ENCODE data around the gene HTRA1. TPM values are rescaled to one million over a fixed set of nuclear protein-coding genes. Genes with fewer than 3 reads are reported as not detected.

Gene HTRA1
- 50.2 to 65.4 TPM (median 53.2 TPM) in 5 replicates for total RNA-seq (2022; extraction: Qiagen RNA extraction)

GRCh38 chr10:122461367-122461728 is at the start of gene HTRA1:
Gene HTRA1 (plus strand): TSS chr10:122461553. CDS start chr10:122461653, 100 bp downstream.

GRCh38 chr10:122454603-122455080 is 6.7 kb upstream of the HTRA1 start, which contains the start of gene ARMS2:
Gene ARMS2 (plus strand): TSS chr10:122454653. CDS start chr10:122454728, 75 bp downstream.

GRCh38 chr10:122560279-122560804 is 99.0 kb downstream of the HTRA1 start, which contains the start of gene DMBT1:
Gene DMBT1 (plus strand): TSS chr10:122560754. CDS start chr10:122560771, 17 bp downstream.

Other genes starting within 250 kb of the HTRA1 start
- gene BTBD16, start 190.3 kb upstream of the HTRA1 start, total RNA-seq (2022; extraction: Qiagen RNA extraction), result 0.43 to 0.81 TPM (median 0.70 TPM) in 5 replicates
- 18.2 to 28.3 TPM (median 23.9 TPM) in 5 replicates for gene PLEKHA1, start 86.8 kb upstream of the HTRA1 start, total RNA-seq (2022; extraction: Qiagen RNA extraction)
- 0.11 TPM in 1 of 5 replicates, not detected in the others for gene ARMS2, start 6.9 kb upstream of the HTRA1 start, total RNA-seq (2022; extraction: Qiagen RNA extraction)
- 0.24 to 0.33 TPM (median 0.29 TPM) in 5 replicates for gene DMBT1, start 99.2 kb downstream of the HTRA1 start, total RNA-seq (2022; extraction: Qiagen RNA extraction)
- gene C10orf120, start 238.3 kb downstream of the HTRA1 start, total RNA-seq (2022; extraction: Qiagen RNA extraction), result not detected in 5 replicates